Frontal cortex (tissue), 4 donors: ENCODE data around the gene PHYH. TPM values are rescaled to one million over a fixed set of nuclear protein-coding genes. Genes with fewer than 3 reads are reported as not detected.
"Not testable (repeated sequence)": the region's sequence is repeated elsewhere in the genome, so short reads cannot be mapped to it uniquely, and the experiment has no call there.

Experiments used
- DNase-seq, 2 donors: peaks; one replicate each; pipeline ENCODE4 v3.0.0; 2012; ENCODE audit warnings: low spot score in 2 of 2
- FAIRE-seq: peaks from 2 replicates; lab custom pipeline; 2012; peaks lifted over from hg19 to GRCh38; lab: Jason Lieb, UNC
- total RNA-seq: library from RNA; depleted of rRNA; stranded (reverse); fragments of >200 nt; gene quantifications from one replicate; pipeline ENCODE4 v1.2.3, GENCODE V29; 2014
- donor health status: control.
- donor health status: control.
- donor health status: control.

The PHYH gene
- 27.3 TPM for total RNA-seq

DNA sequence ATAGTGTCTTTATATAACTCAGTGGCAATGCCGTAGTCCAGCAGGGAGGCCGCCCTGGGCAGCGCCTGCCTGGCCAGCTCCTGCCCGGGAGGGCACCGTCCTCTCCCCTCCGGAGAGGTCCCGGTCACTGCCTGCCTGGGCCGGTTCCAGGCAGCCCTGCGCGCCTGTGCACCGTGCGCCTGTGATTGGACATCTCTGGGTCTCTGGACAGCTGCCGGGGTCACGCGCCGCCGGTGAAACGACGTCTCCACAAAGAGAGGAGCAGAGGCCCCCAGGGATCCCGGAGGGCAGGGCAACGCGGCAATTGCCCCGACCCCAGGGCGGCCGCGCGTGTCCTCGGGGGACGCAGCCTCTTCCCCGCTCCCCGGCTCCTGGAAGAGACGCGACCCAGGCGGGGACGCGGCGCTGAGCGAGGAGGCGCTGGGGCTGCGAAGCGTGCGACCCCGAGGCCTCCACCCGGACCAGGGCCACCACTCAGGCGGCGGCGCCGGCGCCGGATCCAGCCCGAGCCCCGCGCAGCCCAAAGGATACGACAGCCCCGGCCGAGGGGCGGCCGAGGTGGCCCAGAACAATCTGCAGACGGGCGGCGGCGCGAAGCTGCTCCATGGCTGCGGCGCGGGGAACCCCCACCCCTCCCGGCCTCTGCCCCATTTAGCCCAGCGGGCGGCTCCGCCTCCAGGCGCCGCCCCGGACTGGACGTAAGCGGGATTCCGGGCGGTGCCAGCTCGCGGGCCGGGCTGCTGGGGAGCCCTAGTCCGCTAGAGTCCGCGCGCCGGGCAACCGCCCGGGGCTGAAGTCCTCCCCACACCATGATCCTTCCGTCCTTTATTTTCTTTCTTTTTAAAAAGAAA is at the start of gene PHYH:
PHYH (minus strand) TSS at position 628 of the 851 bp plus-strand sequence; CDS start at position 606, 22 bp downstream.
- DNase-seq (peak; percentile 86 to 87), FAIRE-seq (no peak)

DNA sequence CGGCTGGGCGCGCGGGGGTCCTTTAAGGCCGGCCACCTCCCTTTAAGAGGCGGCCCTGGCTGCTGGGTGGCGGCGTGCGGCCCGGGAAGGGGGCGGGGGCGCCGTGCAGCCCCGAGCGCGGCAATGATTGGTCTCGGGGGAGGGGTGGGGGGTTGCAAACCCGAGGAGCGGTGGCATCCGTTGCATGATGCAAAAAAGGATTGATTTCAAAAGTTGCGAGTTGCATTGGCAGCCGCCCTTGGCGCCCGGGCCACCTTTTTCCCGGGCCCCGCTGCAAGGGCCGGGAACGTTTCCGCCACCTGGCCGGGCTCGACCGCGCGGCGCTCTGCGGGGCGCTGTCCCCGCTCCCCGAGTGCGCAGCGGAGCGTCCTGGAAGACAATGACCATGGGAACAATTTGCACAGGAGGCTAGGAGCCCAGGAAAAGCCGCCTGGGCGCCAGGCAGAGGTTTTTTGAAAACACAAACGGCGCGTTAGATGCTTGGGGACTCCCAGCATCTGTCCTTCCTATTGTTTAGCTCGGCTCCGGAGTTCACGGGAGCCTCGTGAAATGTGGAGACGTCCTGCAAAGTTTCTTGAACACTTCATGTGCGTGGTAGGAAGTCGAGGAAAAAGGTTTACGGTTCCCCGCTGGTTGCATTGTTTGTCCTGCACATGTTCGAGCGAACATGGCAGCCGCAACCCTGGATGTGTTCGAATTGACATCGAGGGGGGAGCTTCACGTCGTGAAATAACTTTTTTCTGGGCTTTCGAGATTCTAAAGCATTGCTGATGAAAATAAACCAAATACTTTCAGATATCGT is 48.6 kb upstream of the PHYH start, which contains the start of gene SEPHS1:
SEPHS1 (minus strand) TSS at position 78 of the 802 bp plus-strand sequence. CDS start 3,343 bp downstream, outside the sequence.
- FAIRE-seq (no peak), DNase-seq (peak; percentile 82 to 90)

DNA sequence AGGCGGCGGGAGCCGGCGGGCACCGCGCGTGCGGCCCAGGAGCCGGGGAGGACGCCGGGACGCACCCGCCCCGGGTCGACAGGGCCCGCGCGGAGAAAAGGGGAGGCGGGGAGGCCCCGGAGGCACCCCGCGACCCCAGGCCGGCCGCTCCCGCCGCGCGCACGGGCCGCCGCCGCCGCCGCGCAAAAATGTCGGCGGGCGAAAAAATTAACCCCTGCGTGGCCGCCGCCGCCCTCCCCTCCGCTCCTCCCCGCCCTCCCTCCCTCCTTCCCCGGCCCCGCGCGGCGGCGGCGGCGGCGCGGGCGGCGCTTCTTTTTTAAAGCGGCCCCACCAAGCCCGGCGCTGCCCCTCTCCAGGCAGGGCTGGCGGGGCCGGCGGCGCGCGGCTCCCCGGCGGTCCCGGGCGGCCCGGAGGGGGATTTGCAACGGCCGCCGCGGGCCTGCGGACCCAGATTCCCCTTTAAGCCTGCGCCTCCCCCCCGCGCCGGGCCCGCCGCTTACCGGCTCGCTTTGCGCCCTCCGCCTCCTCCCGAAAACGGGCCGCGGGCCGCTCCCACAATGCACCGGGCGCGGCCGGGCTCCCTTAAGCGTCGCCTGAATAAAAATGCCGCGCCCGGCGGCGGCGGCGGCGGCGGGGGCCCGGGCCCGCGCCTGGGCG is 47.8 kb upstream of the PHYH start:
- DNase-seq (peak; percentile 85 to 94), FAIRE-seq (no peak)

DNA sequence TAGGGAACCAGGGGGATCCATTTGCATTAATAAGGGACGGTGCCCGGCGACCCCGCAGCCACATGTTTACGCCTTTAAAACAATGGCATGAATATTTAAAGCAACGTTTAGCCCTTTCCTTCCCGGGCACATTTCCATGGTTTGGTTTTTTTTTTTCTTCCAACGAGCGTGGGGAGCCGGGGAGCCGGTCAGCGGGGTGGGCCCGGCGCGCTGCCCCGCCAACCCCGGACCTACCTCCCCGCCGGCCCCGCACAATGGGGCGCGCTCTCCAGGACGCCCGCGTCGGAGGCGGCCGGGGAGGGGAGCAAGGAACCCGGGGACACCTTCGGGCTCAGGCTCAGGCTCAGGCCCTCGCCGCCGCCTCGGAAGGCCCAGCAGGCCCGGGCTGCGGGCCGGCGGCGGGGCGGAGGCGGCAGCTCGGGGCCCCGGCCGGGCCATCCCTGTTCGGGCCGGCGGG is 47.2 kb upstream of the PHYH start:
- DNase-seq (no peak), FAIRE-seq (no peak)

DNA sequence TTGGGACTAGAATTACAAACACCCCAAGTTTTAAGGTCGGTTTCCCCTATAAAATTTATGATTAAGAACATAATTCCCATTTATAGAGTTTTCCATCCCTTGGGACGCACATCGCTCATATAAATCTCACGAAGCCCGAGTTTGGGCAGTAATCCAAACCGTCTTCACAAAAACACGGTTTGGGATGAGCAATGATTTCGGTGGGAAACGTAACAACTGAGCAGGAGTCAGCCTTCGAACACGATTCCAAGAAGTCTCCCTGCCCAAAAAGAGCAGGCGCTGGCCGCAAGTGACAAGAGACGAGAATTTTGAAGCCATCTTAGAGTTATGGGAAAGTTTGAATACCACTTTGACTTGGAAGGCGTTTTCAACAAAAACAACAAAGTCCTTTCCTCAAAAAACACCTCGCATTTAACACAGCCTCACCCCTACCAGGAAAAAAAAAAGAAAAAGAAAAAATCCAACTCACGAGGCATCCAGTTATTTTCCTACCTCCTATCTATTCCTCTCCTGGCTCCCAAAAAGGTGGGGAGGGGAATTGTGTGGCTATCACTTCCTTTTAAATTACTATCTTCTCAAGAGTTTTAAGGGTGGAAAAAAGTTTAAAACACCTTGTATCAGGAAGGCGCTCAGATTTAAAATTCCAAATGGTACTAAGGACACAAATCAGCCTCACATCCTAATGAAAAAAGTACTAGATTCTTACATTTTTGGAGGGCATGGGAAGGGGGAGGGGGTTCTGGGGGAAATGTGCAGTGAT is 46.6 kb upstream of the PHYH start:
- peak; percentile 26 to 27 for DNase-seq
- FAIRE-seq: no peak

DNA sequence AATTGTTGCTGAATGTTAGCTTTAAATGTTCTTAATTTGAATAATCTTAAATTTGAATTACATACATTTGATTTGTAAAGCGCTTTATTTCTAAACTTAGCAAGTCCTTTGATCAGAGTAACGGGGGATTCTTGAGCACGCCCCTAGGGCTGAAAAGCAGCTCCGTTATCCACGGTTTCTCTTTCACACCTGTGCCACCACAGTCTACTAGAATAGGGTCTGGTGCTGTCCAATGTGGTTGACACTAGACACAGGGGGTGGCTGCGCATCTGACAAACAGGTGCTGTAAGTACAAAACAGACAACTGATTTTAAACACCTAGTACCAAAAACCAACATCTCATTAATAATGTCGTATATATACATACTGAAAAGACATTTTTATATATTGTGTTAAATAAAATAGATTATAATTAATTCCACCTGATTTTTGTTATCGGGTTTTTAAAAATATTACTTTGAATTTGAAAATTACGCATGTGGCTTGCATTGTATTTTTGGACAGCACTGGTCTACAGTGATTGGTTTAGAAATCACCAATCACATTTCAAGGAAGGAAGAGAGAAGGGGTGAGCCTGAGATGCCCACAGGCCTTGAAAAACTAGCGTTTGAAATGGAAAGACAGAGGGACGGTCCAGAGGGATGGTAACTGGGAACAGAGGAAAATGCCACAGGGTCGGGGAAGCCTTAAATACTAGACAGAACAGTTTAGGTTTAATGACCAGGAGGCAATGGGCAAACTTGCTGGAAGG is 40.9 kb upstream of the PHYH start:
- DNase-seq: no peak
- no peak for FAIRE-seq

DNA sequence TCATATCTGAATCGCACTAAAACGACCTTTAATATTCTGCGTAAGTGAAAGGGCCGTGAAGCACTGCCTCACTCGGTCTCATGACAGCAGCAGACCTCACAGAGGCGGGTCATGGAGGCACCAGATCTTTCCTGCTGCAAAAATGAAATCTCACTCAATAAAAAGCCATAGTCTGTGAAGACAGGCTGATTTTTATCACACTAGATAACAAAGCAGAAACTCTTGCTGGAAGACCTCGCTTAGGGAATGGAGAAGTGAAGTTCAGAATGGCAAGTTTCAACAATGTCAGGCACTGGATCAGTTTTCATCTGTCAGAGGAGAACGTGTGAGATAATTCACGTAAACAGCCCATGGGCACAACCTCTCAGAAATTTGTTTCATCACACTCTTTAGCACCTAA is 40.2 kb upstream of the PHYH start:
- DNase-seq: no peak
- no peak for FAIRE-seq

DNA sequence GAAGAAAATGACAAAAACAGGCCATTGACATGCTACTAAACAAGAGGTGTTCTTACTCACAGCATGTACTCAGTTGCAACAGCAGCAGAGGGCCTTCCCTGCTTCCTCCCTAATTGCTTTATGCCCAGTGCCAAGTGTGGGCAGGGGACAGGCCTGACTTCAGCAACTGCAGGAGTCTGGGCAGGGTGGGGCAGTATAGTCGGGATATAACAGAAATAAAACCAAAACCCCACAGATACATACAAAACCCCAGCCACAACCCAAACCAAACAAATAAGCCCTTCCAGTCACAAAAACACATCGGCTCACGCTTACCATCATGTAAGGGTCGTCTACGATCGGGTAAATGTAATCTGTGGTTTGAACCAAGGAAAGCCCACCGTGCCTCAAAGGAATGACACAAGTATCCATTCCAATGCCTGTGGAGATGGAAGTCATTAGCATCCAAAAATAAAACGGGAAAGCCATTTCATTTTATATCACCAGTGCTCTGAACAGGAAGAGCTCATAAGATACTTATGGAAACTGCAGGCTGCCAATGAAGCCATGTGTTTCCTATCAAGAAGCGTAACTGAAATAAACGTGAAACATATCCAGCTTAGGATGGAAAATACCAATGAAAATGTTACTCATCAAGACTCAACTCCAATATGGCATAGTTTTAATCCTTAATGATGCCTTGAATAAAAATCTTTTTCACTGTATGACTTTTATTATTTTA is 38.7 kb upstream of the PHYH start:
- FAIRE-seq (no peak), DNase-seq (no peak)

DNA sequence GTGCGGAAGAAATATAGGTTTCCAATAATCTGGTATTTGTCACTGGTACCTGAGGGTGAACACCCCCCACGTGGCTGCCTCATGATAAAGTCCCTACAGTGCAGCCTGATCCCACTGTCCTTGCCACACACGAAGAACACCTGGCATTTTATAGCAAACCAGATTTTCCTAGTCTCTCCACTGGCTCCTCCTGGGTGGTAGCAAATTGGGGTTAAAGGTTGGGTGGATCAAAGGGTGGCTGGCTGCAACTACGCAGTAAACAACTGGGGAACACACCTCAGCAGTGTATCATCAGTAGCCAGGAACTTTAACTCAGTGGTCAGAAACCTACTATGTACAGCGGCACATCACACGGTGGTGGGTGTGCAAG is 37.9 kb upstream of the PHYH start:
- no peak for DNase-seq
- FAIRE-seq: no peak

DNA sequence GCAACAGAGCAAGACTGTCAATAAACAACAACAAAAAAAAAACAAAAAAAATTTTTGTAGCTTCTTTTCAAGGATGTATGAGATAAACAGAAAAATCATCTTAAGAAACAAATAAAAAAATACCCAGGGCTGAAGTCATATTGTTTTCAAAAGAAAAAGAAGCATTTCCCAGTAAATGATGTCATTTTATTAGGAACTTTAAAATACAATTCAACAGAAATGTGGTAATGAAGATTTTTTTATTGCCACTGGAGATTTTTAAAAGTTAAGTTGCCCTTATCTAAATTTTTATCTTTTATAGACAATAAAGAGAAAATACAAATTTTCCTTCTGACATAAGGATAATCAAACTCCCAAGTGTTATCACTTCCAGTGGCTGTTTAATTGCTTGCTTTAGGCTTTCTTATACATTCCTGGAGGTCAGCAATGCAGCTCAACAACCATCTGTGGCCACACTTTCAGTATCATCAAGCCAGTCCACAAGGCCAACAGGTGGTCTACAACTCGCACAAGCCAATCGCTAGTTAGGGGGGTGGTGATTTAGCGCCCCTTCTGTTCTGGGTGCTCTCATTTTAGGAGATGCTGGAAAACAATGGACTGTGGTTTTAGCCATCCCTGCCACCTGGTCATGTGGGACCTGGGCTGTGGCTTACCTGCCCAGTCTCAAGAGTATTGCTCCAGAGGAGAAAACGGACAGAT is 37.4 kb upstream of the PHYH start:
- DNase-seq (no peak), FAIRE-seq (no peak)

DNA sequence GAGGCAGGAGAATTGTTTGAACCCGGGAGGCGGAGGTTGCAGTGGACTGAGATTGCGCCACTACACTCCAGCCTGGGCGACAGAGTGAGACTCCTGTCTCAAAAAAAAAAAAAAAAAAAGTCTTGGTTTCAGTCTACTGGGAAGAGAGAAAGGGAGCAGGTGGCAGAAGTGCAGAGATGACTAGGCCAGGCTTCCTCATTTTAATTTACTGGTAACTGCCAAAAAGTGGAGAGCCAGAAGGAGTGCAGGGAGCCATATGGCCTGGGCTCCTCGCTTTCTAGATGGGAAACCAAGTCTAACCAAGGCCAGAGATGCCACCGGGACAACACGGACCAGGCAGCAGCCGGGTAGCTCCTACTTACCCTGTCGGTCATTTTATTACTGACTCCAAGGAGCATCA is 36.0 kb upstream of the PHYH start:
- no peak for DNase-seq
- FAIRE-seq: no peak

DNA sequence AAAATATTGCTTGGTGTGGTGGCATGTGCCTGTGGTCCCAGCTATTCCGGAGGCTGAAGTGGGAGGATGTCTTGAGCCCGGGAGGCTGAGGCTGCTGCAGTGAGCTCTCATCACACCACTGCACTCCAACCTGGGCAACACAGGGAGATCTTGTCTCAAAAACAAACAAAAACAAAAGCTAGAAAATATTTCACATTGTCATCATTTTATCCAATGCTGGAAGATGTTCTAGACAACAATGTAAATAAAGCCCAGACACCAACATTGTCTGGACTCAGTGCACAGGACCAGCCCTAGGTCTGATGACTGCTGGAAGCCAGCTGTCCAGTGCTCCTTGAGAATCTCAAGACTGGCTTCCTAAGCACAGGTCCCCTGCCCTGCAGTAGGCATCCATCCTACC is 34.7 kb upstream of the PHYH start:
- DNase-seq (no peak), FAIRE-seq (no peak)

DNA sequence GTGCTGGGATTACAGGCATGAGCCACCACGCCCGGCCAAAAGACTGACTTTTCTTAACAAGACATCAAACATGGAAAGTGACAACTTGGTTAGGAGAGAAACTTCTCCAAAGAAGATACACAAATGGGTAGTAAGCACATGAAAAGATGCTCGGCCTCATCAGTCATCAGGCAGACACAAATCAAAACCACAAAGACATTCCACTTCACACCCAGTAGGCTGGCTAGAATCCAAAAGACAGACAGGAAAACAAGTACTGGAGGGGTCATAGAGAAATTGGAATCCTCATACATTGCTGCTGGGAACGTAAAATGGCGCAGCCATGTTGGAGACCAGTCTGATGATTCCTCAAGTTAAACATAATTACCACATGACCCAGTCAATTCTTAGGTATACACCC is 31.8 kb upstream of the PHYH start:
- DNase-seq (no peak), FAIRE-seq (no peak)

DNA sequence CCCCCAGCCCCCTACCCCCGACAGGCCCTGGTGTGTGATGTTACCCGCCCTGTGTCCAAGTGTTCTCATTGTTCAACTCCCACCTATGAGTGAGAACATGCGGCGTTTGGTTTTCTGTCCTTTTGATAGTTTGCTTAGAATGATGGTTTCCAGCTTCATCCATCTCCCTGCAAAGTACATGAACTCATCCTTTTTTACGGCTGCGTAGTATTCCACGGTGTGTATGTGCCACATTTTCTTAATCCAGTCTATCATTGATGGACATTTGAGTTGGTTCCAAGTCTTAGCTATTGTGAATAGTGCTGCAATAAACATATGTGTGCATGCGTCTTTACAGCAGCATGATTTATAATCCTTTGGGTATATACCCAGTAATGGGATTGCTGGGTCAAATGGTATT is 31.1 kb upstream of the PHYH start:
- not testable (repeated sequence) for DNase-seq, FAIRE-seq

DNA sequence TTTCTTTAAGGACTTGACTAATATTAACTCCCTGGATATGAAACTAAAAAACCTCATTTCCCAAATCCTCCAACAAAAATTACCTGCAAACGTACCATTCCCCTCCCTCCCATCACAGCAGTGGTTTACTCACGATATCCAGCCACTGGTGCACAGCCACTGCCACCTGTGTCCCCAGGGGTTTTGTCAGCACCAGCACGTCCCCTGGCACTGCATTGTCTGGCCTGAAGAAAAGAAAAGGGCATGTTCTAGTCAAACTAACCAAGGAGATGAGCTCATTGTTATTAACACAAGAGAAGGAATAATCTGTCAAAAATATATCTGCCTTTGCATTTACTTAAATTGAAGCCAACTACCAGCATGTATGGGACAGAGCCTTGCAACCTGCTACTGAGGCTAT is 29.7 kb upstream of the PHYH start:
- DNase-seq: no peak

DNA sequence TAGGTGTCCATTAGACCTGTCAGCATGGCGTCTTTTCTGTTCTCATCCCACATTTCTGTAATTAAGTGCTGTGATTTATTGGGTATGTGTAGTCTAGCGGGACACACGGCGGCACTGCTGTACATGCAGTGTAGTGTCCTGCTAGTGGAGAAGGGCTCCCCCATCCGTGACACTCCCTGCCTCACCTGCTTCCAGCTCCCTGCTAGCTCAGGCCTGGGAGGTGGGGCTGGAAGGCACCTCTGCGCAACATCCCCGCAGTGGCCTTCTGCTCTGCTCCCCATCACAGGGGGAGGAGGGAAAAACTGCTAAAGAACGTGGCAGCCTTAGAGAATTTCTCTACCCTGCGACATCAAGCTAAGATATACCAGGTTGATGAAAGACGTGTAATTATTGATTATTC is 28.7 kb upstream of the PHYH start:
- DNase-seq (no peak), FAIRE-seq (no peak)

More for the DNA sequence above, 29.7 kb upstream of the PHYH start:
- no peak for FAIRE-seq

DNA sequence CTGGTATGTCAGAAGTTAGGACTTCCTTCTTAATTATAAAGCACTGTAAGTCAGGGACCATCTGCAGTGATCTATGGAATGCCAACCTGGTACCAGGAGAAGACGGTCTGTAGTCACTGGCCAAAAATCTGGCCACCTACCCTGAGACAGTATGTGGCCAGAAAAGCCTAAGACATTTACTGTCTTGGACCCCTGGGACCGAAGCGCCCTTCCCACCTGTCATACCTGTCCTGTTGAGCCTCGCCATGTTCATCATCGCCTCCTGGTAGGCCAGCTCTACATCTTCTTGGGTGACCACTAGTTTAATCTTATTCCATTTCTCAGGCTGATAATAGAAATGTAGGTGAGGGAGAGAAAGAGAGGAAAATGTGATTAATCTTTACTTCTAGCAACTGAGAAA is 28.3 kb upstream of the PHYH start:
- DNase-seq (no peak), FAIRE-seq (no peak)

DNA sequence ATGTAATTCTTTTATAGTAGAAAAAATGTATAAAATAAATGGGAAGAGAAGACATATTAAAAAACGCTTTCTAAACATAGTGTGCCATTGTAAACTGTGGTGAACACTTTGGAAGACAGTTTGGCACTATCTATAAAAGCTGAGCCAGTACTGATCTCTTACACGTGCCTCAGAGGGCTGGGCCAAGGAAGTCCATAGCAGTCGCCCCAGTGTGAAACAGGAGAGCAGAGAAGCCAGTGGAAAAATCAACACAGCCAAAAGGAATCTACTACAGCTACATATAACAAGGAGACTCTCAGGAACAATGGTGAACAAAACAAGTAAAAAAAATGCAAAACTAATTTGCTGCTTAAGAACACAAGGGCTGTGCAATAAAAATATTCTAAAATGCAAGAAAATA is 27.7 kb upstream of the PHYH start:
- DNase-seq (no peak), FAIRE-seq (no peak)
